Activated CD4-positive, alpha-beta T cell treated with anti-CD3 and anti-CD28 coated beads for 4 hours (primary cell): ENCODE measurements around the gene STK32B.

Experiments
- DNase-seq, 2 donors: peaks; one replicate each; pipeline ENCODE4 v3.0.0-alpha.2; 2020

STK32B gene

GRCh38 chr4:5371415-5372190, 320.3 kb downstream of the STK32B start:
- DNase-seq = no peak

- DNase-seq = no peak
These were observed 320.9 kb downstream of the STK32B start for GRCh38 chr4:5372198-5372597.

- DNase-seq = no peak
These were observed 322.0 kb downstream of the STK32B start for GRCh38 chr4:5373327-5373726.

GRCh38 chr4:5374592-5374991, 323.3 kb downstream of the STK32B start:
- no peak for DNase-seq

- no peak for DNase-seq
These were observed 323.7 kb downstream of the STK32B start for GRCh38 chr4:5374994-5375393.

GRCh38 chr4:5376015-5376414, 324.7 kb downstream of the STK32B start:
- no peak for DNase-seq

- DNase-seq = no peak
These were observed 326.7 kb downstream of the STK32B start for GRCh38 chr4:5378002-5378401.

- DNase-seq = no peak
These were observed 328.6 kb downstream of the STK32B start for GRCh38 chr4:5379895-5380294.

GRCh38 chr4:5381961-5382441, 330.7 kb downstream of the STK32B start:
- no peak for DNase-seq

GRCh38 chr4:5383191-5383980, 332.1 kb downstream of the STK32B start:
- no peak for DNase-seq

GRCh38 chr4:5385741-5386311, 334.5 kb downstream of the STK32B start:
- no peak for DNase-seq

- no peak for DNase-seq
These were observed 335.6 kb downstream of the STK32B start for GRCh38 chr4:5386921-5387320.

GRCh38 chr4:5387457-5387856, 336.2 kb downstream of the STK32B start:
- DNase-seq = no peak

GRCh38 chr4:5389756-5390310, 338.6 kb downstream of the STK32B start:
- DNase-seq = no peak

GRCh38 chr4:5391492-5391891, 340.2 kb downstream of the STK32B start:
- no peak for DNase-seq

- DNase-seq = no peak
These were observed 342.7 kb downstream of the STK32B start for GRCh38 chr4:5393911-5394513.

- DNase-seq = no peak
These were observed 344.5 kb downstream of the STK32B start for GRCh38 chr4:5395781-5396180.

- DNase-seq = no peak
These were observed 346.8 kb downstream of the STK32B start for GRCh38 chr4:5398056-5398455.

GRCh38 chr4:5399124-5399523, 347.8 kb downstream of the STK32B start:
- DNase-seq = no peak

- no peak for DNase-seq
These were observed 348.6 kb downstream of the STK32B start for GRCh38 chr4:5399790-5400421.

- DNase-seq = no peak
These were observed 352.6 kb downstream of the STK32B start for GRCh38 chr4:5403746-5404497.

- DNase-seq = no peak
These were observed 358.0 kb downstream of the STK32B start for GRCh38 chr4:5409237-5409636.
